Activated naive CD4-positive, alpha-beta T cell treated with anti-CD3 and anti-CD28 coated beads, Interleukin-2, amount 50 U/mL, for 24 hours (primary cell): Measurements from ENCODE around the gene UEVLD.
A peak's percentile ranks its signal among the peaks of the same experiment; 100 is the strongest.

Experiments
- H3K27ac Mint-ChIP-seq: one replicate; pipeline ENCODE4 v1.8.0; 2021; ENCODE audit warnings: mild to moderate bottlenecking, mixed read lengths
- H3K27me3 Mint-ChIP-seq: one replicate; pipeline ENCODE4 v1.8.0; 2021; ENCODE audit warnings: mixed read lengths
- H3K36me3 Mint-ChIP-seq: one replicate; pipeline ENCODE4 v1.8.0; 2021; ENCODE audit warnings: mixed read lengths
- H3K4me1 Mint-ChIP-seq: one replicate; pipeline ENCODE4 v1.8.0; 2021; ENCODE audit warnings: mixed read lengths
- H3K4me3 Mint-ChIP-seq: one replicate; pipeline ENCODE4 v1.8.0; 2021; ENCODE audit warnings: mild to moderate bottlenecking, mixed read lengths
- H3K9me3 Mint-ChIP-seq: one replicate; pipeline ENCODE4 v1.8.0; 2021; ENCODE audit warnings: mixed read lengths

UEVLD gene

DNA sequence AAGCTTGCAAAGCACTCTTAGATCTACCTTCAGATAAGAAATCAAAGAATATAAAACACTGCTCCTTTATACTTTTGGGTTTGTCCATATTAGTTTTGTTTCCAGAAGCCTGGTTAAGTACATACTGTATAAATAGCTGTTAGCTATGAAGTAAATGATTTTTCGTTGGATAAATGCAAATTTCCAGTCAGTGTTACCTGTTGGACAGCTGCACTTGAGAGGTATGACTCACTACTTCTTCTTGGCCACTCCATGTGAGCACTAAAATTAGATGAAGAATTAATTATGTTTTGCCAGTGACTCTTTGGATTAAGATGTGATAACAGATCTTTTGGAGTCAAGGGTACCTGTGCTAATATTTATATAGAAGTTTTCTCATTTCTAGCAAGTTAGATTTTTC is 52.3 kb downstream of the UEVLD start:
- Mint-ChIP-seq H3K27me3 (no peaks in the 10 kb centered on the region), H3K9me3 (no peaks in the 10 kb centered on the region), H3K4me3 (no peak overlapping the region), H3K27ac (no peak overlapping the region), H3K36me3 (no peaks in the 10 kb centered on the region), H3K4me1 (no peaks in the 10 kb centered on the region)

DNA sequence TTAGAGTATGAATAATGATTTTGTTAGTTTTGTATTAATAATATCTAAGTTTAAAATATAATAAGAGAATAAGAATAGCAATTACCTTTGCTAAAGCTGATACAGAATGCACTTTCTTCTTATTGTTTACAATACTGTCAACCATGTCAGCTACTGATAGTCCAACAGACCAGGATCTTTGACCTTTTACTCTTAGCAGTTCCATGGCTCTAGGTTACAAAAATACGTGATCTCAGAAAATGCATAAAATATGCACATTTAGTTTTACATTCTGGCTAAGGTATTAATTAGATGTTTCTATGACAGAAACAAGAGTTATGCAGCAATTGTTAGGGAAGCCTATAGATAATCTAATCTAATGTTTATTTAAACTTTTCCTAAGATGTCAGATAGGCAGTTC is 54.3 kb downstream of the UEVLD start:
- no peaks in the 10 kb centered on the region for H3K9me3 Mint-ChIP-seq
- no peaks in the 10 kb centered on the region for H3K36me3 Mint-ChIP-seq
- H3K27ac Mint-ChIP-seq = no peak overlapping the region
- no peaks in the 10 kb centered on the region for H3K27me3 Mint-ChIP-seq
- no peak overlapping the region for H3K4me3 Mint-ChIP-seq
- peaks cover 4% of the 10 kb centered on the region for H3K4me1 Mint-ChIP-seq

DNA sequence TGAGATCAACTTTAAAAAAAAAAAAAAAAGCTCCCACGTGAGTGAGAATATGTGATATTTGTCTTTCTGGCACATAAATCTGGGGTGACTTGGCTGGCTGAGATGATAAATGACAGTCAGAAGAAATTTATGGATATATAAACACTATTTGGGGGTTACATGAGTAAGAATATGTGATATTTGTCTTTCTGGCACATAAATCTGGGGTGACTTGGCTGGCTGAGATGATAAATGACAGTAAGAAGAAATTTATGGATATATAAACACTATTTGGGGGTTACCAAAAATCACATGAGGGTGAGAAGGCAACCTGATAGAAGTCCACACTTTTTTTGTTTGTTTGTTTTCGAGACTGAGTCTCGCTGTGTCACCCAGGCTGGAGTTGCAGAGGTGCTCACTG is 55.2 kb downstream of the UEVLD start:
- Mint-ChIP-seq H3K9me3 (no peaks in the 10 kb centered on the region), H3K27me3 (no peaks in the 10 kb centered on the region), H3K4me1 (peaks cover 10% of the 10 kb centered on the region), H3K36me3 (no peaks in the 10 kb centered on the region), H3K27ac (no peak overlapping the region), H3K4me3 (no peak overlapping the region)

DNA sequence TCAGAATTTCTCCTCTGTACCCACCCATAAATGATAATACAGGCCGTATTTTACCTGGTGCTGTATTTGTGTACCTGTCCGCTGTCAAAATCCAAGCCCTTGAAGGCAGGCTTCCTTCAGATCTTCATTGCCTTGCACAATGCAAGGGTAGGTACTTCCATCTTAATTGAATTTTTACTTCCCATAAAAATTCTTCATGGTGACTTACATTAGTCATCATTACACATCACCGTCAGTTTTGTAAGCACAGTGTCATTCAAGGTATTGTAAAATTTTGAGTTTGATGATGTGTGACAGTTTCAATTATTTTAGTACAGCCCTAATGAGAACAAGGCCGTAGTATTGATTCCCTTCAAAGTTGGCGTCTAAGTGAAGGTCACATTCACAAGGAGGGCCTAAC is 61.0 kb downstream of the UEVLD start:
- Mint-ChIP-seq H3K27me3 (no peaks in the 10 kb centered on the region), H3K4me3 (peak overlapping the region; percentile 99), H3K36me3 (peaks cover 5% of the 10 kb centered on the region), H3K9me3 (no peaks in the 10 kb centered on the region), H3K27ac (peak overlapping the region; percentile 100), H3K4me1 (peaks cover 45% of the 10 kb centered on the region)

DNA sequence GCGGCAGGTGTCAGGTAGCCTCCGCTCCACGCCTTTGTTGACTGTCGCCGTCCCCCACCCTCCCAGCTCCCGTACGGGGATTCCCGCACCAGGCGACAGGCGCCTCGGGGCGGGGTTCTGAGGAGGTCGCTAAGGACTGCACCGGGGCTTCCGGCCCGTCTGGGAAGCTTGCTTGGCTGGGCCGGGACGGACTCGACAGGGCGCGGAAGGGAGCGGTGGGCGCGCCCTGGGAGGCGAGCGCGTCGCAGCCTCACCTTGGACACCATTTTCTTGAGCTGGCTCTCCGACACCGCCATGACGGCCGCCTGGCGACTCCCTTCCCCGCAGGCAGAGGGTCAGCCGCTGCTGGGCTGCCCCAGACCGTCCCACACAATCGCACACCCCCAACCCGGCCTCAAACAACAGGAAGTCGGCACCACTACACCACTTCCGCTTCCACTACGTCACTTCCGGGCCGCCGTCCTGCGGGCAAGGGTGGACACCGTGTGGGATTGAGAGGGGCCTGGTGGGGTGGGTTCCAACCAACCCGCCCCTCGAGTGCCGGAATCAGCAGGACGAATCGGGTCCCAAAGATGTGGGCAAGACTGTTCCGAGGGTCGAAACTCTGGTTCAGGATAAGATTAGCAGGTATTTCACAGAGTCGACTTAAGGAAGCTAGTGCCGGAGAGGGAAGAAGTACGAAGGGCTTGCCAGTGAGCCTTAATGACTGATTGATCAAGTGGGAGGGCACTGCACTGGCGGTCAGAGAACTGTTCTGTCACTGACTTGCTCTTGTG is 61.8 kb downstream of the UEVLD start, which contains the start of gene TSG101:
TSS of gene TSG101 (minus strand) at position 422 of the 776 bp plus-strand sequence. CDS start at position 296, 126 bp downstream.
- Mint-ChIP-seq H3K4me3 (peak within 1 kb of the TSS; percentile 99), H3K36me3 (peaks cover 12% of the 10 kb centered on the region), H3K4me1 (peaks cover 53% of the 10 kb centered on the region), H3K9me3 (no peaks in the 10 kb centered on the region), H3K27me3 (no peaks in the 10 kb centered on the region), H3K27ac (peak within 1 kb of the TSS; percentile 100)

DNA sequence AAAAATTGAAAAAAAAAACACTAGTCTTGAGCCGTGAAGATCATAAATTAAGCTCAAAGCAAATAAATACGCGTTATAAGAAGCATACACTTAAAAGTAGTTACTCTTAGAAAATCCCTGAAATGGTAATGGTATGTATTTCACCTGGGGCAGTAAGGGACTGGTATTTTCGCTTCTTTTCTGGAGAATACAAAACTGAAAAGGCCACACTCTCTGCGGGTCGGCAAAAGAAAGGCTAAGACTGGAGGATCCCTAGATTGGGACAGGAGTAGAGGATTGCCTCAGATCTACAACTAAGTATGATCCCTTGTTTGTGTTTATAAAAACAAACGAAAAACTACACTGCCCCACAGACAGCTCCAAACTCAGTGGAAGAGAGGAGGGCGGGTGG is 62.4 kb downstream of the UEVLD start:
- peak overlapping the region; percentile 99 for H3K4me3 Mint-ChIP-seq
- no peaks in the 10 kb centered on the region for H3K9me3 Mint-ChIP-seq
- H3K27me3 Mint-ChIP-seq = no peaks in the 10 kb centered on the region
- H3K36me3 Mint-ChIP-seq = peaks cover 12% of the 10 kb centered on the region
- H3K27ac Mint-ChIP-seq = peak overlapping the region; percentile 100
- H3K4me1 Mint-ChIP-seq = peaks cover 54% of the 10 kb centered on the region

DNA sequence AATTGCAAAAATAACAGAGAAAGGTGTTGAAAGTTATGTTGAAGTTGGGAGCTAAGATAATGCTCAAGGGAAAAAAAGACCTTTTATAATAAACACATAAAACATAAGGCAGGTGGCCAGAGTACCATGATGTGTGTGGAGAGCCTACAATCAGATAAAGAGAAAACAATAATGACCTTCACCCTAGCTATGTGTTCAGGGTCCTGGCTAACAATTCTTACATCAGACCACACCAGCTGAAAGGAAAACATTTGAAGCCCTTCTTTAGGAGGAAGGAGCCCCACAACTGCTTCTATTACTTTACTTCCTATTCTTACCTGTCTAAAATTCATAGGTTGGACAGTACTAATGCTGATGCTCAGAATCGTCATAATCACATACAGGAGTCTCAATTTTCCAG is 64.3 kb downstream of the UEVLD start:
- H3K36me3 Mint-ChIP-seq = peaks cover 12% of the 10 kb centered on the region
- H3K9me3 Mint-ChIP-seq = no peaks in the 10 kb centered on the region
- peak overlapping the region; percentile 39 for H3K4me3 Mint-ChIP-seq
- no peaks in the 10 kb centered on the region for H3K27me3 Mint-ChIP-seq
- peaks cover 57% of the 10 kb centered on the region for H3K4me1 Mint-ChIP-seq
- no peak overlapping the region for H3K27ac Mint-ChIP-seq

DNA sequence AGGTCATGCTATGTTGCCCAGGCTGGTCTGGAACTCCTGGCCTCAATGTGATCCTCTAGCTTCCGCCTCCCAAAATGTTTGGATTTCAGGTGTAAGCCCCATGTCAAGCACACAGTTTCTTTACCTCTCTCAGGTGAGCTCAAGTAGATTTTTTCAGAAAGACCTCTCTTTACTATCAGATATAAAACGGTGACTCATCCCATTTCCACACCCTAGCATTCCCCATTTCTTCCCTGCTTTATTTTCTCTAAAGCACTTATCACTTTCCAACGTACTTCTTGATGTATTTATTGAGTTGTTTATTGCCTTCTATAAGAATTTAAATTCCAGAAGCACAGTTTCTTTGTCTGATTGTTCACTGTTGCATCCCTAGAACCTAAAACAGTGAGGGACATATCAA is 65.5 kb downstream of the UEVLD start:
- Mint-ChIP-seq H3K27me3 (no peaks in the 10 kb centered on the region), H3K4me1 (peaks cover 58% of the 10 kb centered on the region), H3K36me3 (peaks cover 12% of the 10 kb centered on the region), H3K9me3 (no peaks in the 10 kb centered on the region), H3K4me3 (no peak overlapping the region), H3K27ac (no peak overlapping the region)

DNA sequence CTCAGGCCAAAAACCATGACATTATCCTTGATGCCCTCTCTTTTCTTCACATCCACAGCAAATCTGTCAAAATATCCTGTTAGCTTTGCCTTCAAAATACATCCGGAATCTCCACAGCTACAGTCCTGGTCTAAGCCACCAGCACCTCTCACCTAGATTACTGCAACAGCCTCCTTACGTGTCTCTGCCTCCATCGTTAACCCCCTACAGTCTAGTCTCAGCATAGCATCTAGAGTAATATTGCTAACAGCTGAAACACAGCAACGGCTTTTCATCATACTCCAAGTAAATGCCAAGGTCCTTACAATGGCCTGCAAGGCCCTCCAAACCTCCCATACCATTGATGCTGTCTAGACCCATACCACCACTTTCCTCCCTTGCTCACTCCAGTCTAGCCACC is 66.1 kb downstream of the UEVLD start:
- H3K9me3 Mint-ChIP-seq = no peaks in the 10 kb centered on the region
- peaks cover 53% of the 10 kb centered on the region for H3K4me1 Mint-ChIP-seq
- peaks cover 12% of the 10 kb centered on the region for H3K36me3 Mint-ChIP-seq
- no peaks in the 10 kb centered on the region for H3K27me3 Mint-ChIP-seq
- no peak overlapping the region for H3K4me3 Mint-ChIP-seq
- H3K27ac Mint-ChIP-seq = no peak overlapping the region

DNA sequence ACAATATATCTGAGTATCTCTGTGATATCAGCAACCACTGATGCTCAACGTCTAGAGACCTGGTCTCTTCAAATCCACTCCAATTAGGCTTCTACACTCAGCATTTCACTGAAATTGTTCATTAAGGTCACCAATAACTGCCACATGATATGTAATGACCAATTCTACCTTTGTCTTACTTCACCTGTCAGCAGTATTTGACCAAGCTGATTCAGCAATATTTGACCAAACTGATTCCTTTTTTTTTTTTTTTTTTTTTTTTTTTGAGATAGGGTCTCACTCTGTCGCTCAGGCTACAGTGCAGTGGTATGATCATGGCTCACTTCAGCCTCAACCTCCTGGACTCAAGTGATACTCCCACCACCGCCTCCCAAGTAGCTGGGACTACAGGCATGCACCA is 67.4 kb downstream of the UEVLD start:
- H3K27me3 Mint-ChIP-seq = no peaks in the 10 kb centered on the region
- H3K27ac Mint-ChIP-seq = no peak overlapping the region
- peaks cover 12% of the 10 kb centered on the region for H3K36me3 Mint-ChIP-seq
- no peak overlapping the region for H3K4me3 Mint-ChIP-seq
- peaks cover 53% of the 10 kb centered on the region for H3K4me1 Mint-ChIP-seq
- no peaks in the 10 kb centered on the region for H3K9me3 Mint-ChIP-seq

DNA sequence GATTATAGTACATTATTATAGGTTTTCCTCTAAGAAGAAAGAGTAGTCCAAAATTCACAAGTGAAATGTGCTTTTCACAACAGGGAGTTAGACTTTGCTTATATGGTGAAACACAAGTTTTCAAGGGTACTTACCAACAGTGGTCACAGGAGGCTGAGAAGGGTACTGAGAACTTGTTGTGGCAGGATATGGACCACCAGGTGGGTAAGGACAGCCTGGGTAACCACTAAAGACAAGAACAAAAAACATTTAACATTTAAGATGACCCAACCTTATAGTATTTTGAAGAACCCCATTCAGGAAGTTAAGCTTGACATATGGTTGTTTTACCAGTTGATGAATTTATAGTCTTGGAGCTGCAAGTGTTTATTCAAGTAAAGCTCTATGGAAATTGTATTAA is 86.2 kb downstream of the UEVLD start:
- H3K27me3 Mint-ChIP-seq = no peaks in the 10 kb centered on the region
- H3K9me3 Mint-ChIP-seq = no peaks in the 10 kb centered on the region
- no peak overlapping the region for H3K27ac Mint-ChIP-seq
- no peak overlapping the region for H3K4me3 Mint-ChIP-seq
- H3K4me1 Mint-ChIP-seq = peaks cover 12% of the 10 kb centered on the region
- peaks cover 25% of the 10 kb centered on the region for H3K36me3 Mint-ChIP-seq

DNA sequence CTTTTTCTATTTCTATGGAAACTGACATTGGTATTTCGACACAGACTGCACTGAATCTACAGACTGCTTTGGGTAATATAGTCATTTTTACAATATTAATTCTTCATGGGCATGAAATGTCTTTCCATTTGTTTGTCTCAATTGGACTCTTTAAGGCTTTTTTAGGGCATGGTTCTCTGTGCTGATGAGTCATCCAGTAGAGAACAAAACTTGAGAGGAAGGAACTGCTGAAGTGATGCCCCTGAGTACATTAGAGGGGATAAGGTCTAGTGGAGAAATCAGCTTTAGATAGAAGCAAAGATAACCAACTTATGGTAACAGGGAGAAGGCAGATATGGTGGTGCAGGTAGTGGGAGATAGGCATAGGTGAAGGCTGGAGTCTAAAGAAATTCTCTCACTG is 86.9 kb downstream of the UEVLD start:
- H3K4me1 Mint-ChIP-seq = peaks cover 12% of the 10 kb centered on the region
- H3K4me3 Mint-ChIP-seq = no peak overlapping the region
- peak overlapping the region; percentile 84 for H3K27ac Mint-ChIP-seq
- H3K9me3 Mint-ChIP-seq = no peaks in the 10 kb centered on the region
- H3K27me3 Mint-ChIP-seq = no peaks in the 10 kb centered on the region
- peaks cover 26% of the 10 kb centered on the region for H3K36me3 Mint-ChIP-seq

DNA sequence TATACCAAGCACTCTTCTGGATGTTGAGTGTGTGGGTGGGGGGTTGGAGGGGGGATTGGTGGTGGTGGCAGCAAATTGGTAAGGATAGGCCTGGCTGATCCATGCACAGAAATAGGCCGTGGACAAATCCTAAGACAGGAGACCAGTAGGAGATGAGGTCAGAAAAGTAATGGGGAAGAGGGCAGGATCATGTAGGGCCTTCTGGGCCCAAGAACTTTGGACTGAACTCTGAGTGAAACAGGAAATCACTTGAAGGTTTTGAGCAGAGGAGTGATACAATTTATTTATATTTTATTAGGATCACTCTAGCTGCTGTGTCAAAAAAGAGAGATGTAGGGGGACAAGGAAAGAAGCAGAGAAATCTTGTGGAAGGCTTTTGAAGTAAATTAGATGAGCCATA is 90.5 kb downstream of the UEVLD start:
- peaks cover 26% of the 10 kb centered on the region for H3K4me1 Mint-ChIP-seq
- H3K4me3 Mint-ChIP-seq = no peak overlapping the region
- H3K9me3 Mint-ChIP-seq = no peaks in the 10 kb centered on the region
- H3K27me3 Mint-ChIP-seq = no peaks in the 10 kb centered on the region
- H3K27ac Mint-ChIP-seq = peak overlapping the region; percentile 6
- H3K36me3 Mint-ChIP-seq = peaks cover 26% of the 10 kb centered on the region

DNA sequence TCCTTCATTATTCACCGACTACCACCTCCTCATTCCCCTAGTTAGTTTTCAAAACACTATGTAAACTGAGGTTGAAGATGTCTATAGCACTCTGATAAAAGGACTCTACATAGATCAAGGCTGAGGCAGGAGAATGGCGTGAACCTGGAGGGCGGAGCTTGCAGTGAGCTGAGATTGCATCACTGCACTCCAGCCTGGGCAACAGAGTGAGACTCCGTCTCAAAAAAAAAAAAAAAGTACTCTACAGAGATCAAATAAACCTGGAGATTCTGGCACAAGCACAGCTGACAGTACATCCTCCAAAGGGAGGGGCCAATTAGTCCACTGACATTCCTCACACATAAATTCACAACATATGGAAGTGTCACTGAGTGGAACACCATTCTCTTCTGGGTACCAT is 92.8 kb downstream of the UEVLD start:
- Mint-ChIP-seq H3K27ac (no peak overlapping the region), H3K36me3 (peaks cover 18% of the 10 kb centered on the region)

DNA sequence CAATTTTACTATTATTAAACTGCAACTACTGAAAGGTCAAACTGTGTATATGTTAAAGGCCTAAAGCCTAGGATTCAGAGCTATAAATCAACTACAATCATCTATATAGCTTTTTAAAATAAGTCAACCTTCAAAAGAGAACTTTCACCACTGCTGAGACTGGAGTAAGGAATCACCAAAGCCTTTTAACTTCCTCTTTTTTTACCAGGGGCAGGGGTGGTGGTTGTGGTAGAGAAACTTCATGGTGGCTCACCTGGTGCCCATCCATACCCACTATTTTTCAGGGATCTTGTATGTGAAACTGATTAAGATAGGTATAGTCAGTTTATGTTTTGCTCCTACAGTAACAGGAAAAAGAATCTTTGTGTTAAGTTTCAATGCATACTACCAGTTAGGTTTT is 93.3 kb downstream of the UEVLD start:
- H3K4me1 Mint-ChIP-seq = peaks cover 26% of the 10 kb centered on the region

More for the DNA sequence above, 92.8 kb downstream of the UEVLD start:
- Mint-ChIP-seq H3K4me1 (peaks cover 26% of the 10 kb centered on the region), H3K9me3 (no peaks in the 10 kb centered on the region), H3K27me3 (no peaks in the 10 kb centered on the region), H3K4me3 (no peak overlapping the region)

DNA sequence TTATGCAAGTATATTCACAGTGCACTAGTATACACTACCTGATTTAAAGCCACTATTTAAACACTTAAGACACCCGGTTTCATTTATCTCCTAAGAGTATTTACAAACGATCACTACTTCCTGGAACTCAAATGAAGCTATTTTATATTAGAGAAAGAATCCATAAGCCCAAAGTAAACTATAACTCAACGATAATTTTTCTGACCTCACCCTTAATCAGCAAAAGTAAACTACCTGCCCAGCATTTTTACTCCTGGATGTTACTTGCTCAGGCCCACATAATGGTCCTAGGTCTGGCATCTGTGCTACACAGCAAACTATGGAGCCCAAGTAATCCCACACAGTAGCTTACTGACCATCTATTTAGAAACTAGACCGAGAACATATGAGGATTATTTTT is 95.2 kb downstream of the UEVLD start:
- no peak overlapping the region for H3K4me3 Mint-ChIP-seq
- H3K9me3 Mint-ChIP-seq = no peaks in the 10 kb centered on the region
- no peaks in the 10 kb centered on the region for H3K27me3 Mint-ChIP-seq
- no peak overlapping the region for H3K27ac Mint-ChIP-seq
- H3K36me3 Mint-ChIP-seq = peaks cover 21% of the 10 kb centered on the region
- peaks cover 15% of the 10 kb centered on the region for H3K4me1 Mint-ChIP-seq

More for the DNA sequence above, 93.3 kb downstream of the UEVLD start:
- H3K9me3 Mint-ChIP-seq = no peaks in the 10 kb centered on the region
- no peak overlapping the region for H3K4me3 Mint-ChIP-seq
- H3K36me3 Mint-ChIP-seq = peaks cover 23% of the 10 kb centered on the region
- H3K27me3 Mint-ChIP-seq = no peaks in the 10 kb centered on the region
- no peak overlapping the region for H3K27ac Mint-ChIP-seq

DNA sequence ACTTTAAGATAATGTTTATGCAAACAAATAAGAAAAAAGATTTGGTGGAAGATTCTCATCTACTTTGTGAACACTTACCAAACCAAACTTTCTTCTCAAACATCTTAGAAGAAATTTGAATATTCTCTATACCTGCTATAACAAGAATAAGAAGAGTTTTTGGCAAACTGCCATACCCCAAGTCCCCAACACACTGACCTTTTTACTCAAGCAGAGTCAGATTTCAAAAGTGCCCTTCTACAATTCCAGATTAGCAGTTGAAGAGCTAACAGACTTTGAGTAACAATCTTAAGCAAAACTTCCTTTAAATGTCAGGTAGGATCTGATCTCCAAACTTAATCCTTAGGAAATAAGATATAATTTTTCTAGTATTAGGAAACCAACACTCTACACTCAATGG is 95.6 kb downstream of the UEVLD start:
- Mint-ChIP-seq H3K4me1 (peaks cover 14% of the 10 kb centered on the region), H3K4me3 (no peak overlapping the region), H3K9me3 (no peaks in the 10 kb centered on the region), H3K27me3 (no peaks in the 10 kb centered on the region), H3K27ac (no peak overlapping the region), H3K36me3 (peaks cover 22% of the 10 kb centered on the region)
